CD4-positive, CD25-positive, alpha-beta regulatory T cell (primary cell): ENCODE data around the gene HMCN1. TPM values are rescaled to one million over a fixed set of nuclear protein-coding genes. Genes with fewer than 3 reads are reported as not detected.

Experiments used
- ATAC-seq, 2 donors: fragments of 150-1000 bp; cut with Tn5 transposase; one replicate each; pipeline ENCODE4 v1.10.0; 2021; ENCODE audit warnings: low read depth in 2 of 2, moderate number of reproducible peaks in 2 of 2, moderate library complexity in 1 of 2
- DNase-seq, 3 donors: peaks; one replicate each; pipeline versions ENCODE4 v3.0.0 to v3.0.0-alpha.2; 2012 to 2022; ENCODE audit warnings: mixed read lengths in 1 of 3
- H3K27ac ChIP-seq: one replicate; pipeline ENCODE4 v1.7.0; 2013; ENCODE audit warnings: mild to moderate bottlenecking, low read length; ENCODE audit not compliant: insufficient read depth, poor library complexity, severe bottlenecking
- H3K27me3 ChIP-seq: one replicate; pipeline ENCODE4 v1.7.0; 2013; ENCODE audit warnings: low read length; ENCODE audit not compliant: control insufficient read depth, insufficient read depth
- H3K36me3 ChIP-seq: one replicate; pipeline ENCODE4 v1.7.0; 2013; ENCODE audit warnings: mild to moderate bottlenecking, low read length, moderate library complexity; ENCODE audit not compliant: control insufficient read depth, insufficient read depth
- H3K4me1 ChIP-seq: 2 replicates; pipeline ENCODE4 v1.7.0; 2013; ENCODE audit warnings: mild to moderate bottlenecking, low read length; ENCODE audit not compliant: insufficient read depth, control insufficient read depth, poor library complexity, severe bottlenecking
- H3K4me3 ChIP-seq: one replicate; pipeline ENCODE4 v1.7.0; 2013; ENCODE audit warnings: low read depth, mild to moderate bottlenecking, low read length, moderate library complexity
- H3K9me3 ChIP-seq, 2 experiments: 1 replicate in 1 of 2; 2 replicates in 1 of 2; pipeline ENCODE4 v1.7.0; 2013; ENCODE audit warnings: low read length in 2 of 2, mild to moderate bottlenecking in 1 of 2, moderate library complexity in 1 of 2; ENCODE audit not compliant: control insufficient read depth in 2 of 2
- H3K27ac Mint-ChIP-seq, 3 donors: one replicate each; pipeline ENCODE4 v1.8.0; 2020 to 2022; ENCODE audit warnings: mild to moderate bottlenecking in 3 of 3, mixed read lengths in 3 of 3, moderate library complexity in 2 of 3
- H3K27me3 Mint-ChIP-seq: one replicate; pipeline ENCODE4 v1.8.0; 2022; ENCODE audit warnings: mild to moderate bottlenecking, mixed read lengths
- H3K36me3 Mint-ChIP-seq: one replicate; pipeline ENCODE4 v1.8.0; 2020; ENCODE audit warnings: mixed read lengths
- H3K4me1 Mint-ChIP-seq, 4 donors: one replicate each; pipeline ENCODE4 v1.8.0; 2020 to 2022; ENCODE audit warnings: mixed read lengths in 4 of 4, mild to moderate bottlenecking in 1 of 4
- H3K4me3 Mint-ChIP-seq, 4 donors: one replicate each; pipeline ENCODE4 v1.8.0; 2020 to 2022; ENCODE audit warnings: mild to moderate bottlenecking in 4 of 4, mixed read lengths in 4 of 4, moderate library complexity in 3 of 4
- H3K9me3 Mint-ChIP-seq, 7 donors: one replicate each; pipeline ENCODE4 v1.8.0; 2020 to 2022; ENCODE audit warnings: mixed read lengths in 7 of 7, mild to moderate bottlenecking in 3 of 7, moderate library complexity in 2 of 7
- polyA plus RNA-seq, 4 donors: library from polyadenylated mRNA; unstranded; fragments of 300-500 nt; fragmentation: Illumina TruSeq; gene quantifications; one replicate each; pipeline ENCODE4 v1.2.3, GENCODE V29; 2021
- total RNA-seq: library from RNA; stranded (reverse); gene quantifications from one replicate; pipeline ENCODE4 v1.2.3, GENCODE V29; 2022

HMCN1 gene
- total and polyA plus RNA-seq, 5 donors from 2014 or later: 0.07 to 0.81 (median 0.58) TPM; not detected in 1

DNA sequence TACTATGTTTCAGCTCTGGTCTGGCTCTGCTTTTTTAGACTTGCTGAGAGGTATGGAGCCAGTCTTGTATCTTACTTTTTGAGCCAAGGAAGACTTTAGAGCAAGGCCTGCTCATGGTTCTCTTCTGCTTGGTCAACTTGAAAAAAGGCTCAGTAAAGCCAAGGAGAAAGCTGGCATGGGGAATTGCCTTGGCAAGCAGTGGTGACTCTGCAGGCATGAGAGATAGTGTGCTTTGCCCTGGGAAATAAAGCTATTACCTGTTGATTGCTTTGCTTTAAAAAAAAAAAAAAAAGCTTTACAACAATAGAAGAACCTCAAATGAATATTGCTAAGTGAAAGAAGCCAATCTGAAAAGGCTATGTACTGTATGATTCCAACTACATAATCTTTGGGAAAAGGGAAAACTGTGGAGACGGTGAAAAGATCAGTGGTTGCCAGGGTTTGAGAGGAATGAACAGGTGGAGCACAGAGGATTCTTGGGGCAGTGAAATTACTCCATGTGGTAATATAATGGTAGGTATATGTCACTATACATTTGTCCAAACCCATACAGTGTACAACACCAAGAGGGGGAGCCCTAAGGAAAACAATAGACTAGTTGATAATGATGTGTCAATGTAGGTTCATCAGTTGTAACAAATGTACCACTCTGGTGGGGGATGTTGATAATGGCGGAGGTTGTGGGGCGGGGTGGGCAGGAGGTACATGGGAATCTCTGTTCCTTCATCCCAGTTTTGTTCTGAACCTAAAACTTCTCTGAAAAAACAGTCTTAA lies 87.6 kb downstream of the HMCN1 start:
- ATAC-seq (no peak), DNase-seq (no peak)
- Histone ChIP-seq H3K4me1 (no peaks in the 10 kb centered on the region), H3K27ac (no peak overlapping the region), H3K4me3 (no peak overlapping the region), H3K27me3 (peaks cover 2% of the 10 kb centered on the region), H3K36me3 (no peaks in the 10 kb centered on the region), H3K9me3 (no peaks in the 10 kb centered on the region)
- Mint-ChIP-seq H3K4me3 (no peak overlapping the region), H3K4me1 (no peaks in the 10 kb centered on the region), H3K36me3 (no peaks in the 10 kb centered on the region), H3K9me3 (peaks cover 0 to 2% (median 0%) of the 10 kb centered on the region in 7 donors), H3K27me3 (no peaks in the 10 kb centered on the region), H3K27ac (no peak overlapping the region)

- DNase-seq (no peak), ATAC-seq (no peak)
- Mint-ChIP-seq H3K4me1 (peaks cover 0 to under 1% (median 0%) of the 10 kb centered on the region in 4 donors), H3K27ac (no peak overlapping the region), H3K4me3 (no peak overlapping the region), H3K9me3 (peaks cover 0 to 2% (median 0%) of the 10 kb centered on the region in 7 donors), H3K36me3 (no peaks in the 10 kb centered on the region), H3K27me3 (no peaks in the 10 kb centered on the region)
- Histone ChIP-seq H3K36me3 (no peaks in the 10 kb centered on the region), H3K27me3 (peaks cover 2% of the 10 kb centered on the region), H3K27ac (no peak overlapping the region), H3K4me1 (no peaks in the 10 kb centered on the region), H3K4me3 (no peak overlapping the region), H3K9me3 (no peaks in the 10 kb centered on the region)
These were observed 89.3 kb downstream of the HMCN1 start for GRCh38 chr1:185823467-185823866.

- Mint-ChIP-seq H3K36me3 (no peaks in the 10 kb centered on the region), H3K9me3 (peaks cover 0 to 2% (median 0%) of the 10 kb centered on the region in 7 donors), H3K4me1 (peaks cover 0 to 4% (median 0%) of the 10 kb centered on the region in 4 donors), H3K4me3 (no peak overlapping the region), H3K27me3 (no peaks in the 10 kb centered on the region), H3K27ac (no peak overlapping the region)
- ATAC-seq (no peak), DNase-seq (no peak)
- no peaks in the 10 kb centered on the region for H3K4me1 ChIP-seq
- no peaks in the 10 kb centered on the region for H3K36me3 ChIP-seq
- H3K27me3 ChIP-seq: peaks cover 2% of the 10 kb centered on the region
- no peaks in the 10 kb centered on the region for H3K9me3 ChIP-seq
- no peak overlapping the region for H3K4me3 ChIP-seq
- no peak overlapping the region for H3K27ac ChIP-seq
These were observed 89.9 kb downstream of the HMCN1 start for GRCh38 chr1:185824106-185824505.

DNA sequence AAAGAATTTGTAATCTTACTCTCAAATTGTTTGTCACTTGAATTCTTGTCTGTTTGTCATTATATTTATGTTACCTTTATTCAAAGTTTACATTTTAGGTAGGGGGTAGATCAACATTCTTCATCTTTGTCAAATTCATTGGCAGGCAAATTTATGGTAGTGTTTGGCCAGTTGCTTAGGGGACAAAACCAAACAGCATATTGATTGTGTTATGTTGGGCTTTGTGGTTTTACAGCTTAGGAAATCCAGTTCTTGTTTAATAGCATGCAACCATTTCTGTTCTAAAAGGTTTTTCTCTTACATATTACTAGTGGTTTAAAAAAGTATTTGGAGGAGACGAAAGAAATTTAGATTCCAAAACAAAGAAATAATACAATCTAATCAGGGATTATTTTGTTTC lies 91.4 kb downstream of the HMCN1 start:
- H3K4me3 Mint-ChIP-seq: no peak overlapping the region

GRCh38 chr1:185834371-185834905 lies 100.2 kb downstream of the HMCN1 start:
- Histone ChIP-seq H3K36me3 (no peaks in the 10 kb centered on the region), H3K27me3 (no peaks in the 10 kb centered on the region), H3K4me3 (no peak overlapping the region), H3K4me1 (no peaks in the 10 kb centered on the region), H3K27ac (no peak overlapping the region), H3K9me3 (no peaks in the 10 kb centered on the region)
- Mint-ChIP-seq H3K36me3 (no peaks in the 10 kb centered on the region), H3K27me3 (no peaks in the 10 kb centered on the region), H3K27ac (no peak overlapping the region), H3K4me1 (no peaks in the 10 kb centered on the region), H3K9me3 (peaks cover 0 to 8% (median 0%) of the 10 kb centered on the region in 7 donors), H3K4me3 (no peak overlapping the region)
- no peak for ATAC-seq
- no peak for DNase-seq

More for the DNA sequence above, 91.4 kb downstream of the HMCN1 start:
- no peaks in the 10 kb centered on the region for H3K9me3 ChIP-seq
- Mint-ChIP-seq H3K4me1 (peaks cover 0 to 4% (median 0%) of the 10 kb centered on the region in 4 donors), H3K27me3 (no peaks in the 10 kb centered on the region), H3K27ac (no peak overlapping the region), H3K36me3 (no peaks in the 10 kb centered on the region), H3K9me3 (peaks cover 0 to 9% (median 1%) of the 10 kb centered on the region in 7 donors)
- no peaks in the 10 kb centered on the region for H3K4me1 ChIP-seq
- H3K36me3 ChIP-seq: no peaks in the 10 kb centered on the region
- no peak overlapping the region for H3K4me3 ChIP-seq
- no peak overlapping the region for H3K27ac ChIP-seq
- DNase-seq: no peak
- ATAC-seq: no peak
- peaks cover 2% of the 10 kb centered on the region for H3K27me3 ChIP-seq

- peaks cover 0 to under 1% (median 0%) of the 10 kb centered on the region in 7 donors for H3K9me3 Mint-ChIP-seq
- DNase-seq: no peak
- no peak overlapping the region for H3K4me3 Mint-ChIP-seq
- Histone ChIP-seq H3K27me3 (no peaks in the 10 kb centered on the region), H3K27ac (no peak overlapping the region), H3K4me3 (no peak overlapping the region), H3K9me3 (no peaks in the 10 kb centered on the region), H3K36me3 (no peaks in the 10 kb centered on the region), H3K4me1 (no peaks in the 10 kb centered on the region)
- no peak overlapping the region for H3K27ac Mint-ChIP-seq
- H3K27me3 Mint-ChIP-seq: no peaks in the 10 kb centered on the region
- no peaks in the 10 kb centered on the region for H3K36me3 Mint-ChIP-seq
- H3K4me1 Mint-ChIP-seq: no peaks in the 10 kb centered on the region
- no peak for ATAC-seq
These were observed 101.0 kb downstream of the HMCN1 start for GRCh38 chr1:185835191-185835590.

- H3K27me3 Mint-ChIP-seq: no peaks in the 10 kb centered on the region
- H3K4me1 Mint-ChIP-seq: no peaks in the 10 kb centered on the region
- no peak overlapping the region for H3K27ac Mint-ChIP-seq
- H3K4me3 Mint-ChIP-seq: no peak overlapping the region
- Histone ChIP-seq H3K9me3 (no peaks in the 10 kb centered on the region), H3K4me3 (no peak overlapping the region), H3K4me1 (no peaks in the 10 kb centered on the region), H3K36me3 (no peaks in the 10 kb centered on the region), H3K27ac (no peak overlapping the region), H3K27me3 (no peaks in the 10 kb centered on the region)
- no peaks in the 10 kb centered on the region for H3K36me3 Mint-ChIP-seq
- H3K9me3 Mint-ChIP-seq: no peaks in the 10 kb centered on the region
- DNase-seq (no peak), ATAC-seq (no peak)
These were observed 103.5 kb downstream of the HMCN1 start for GRCh38 chr1:185837711-185838110.

GRCh38 chr1:185838111-185838510 lies 103.9 kb downstream of the HMCN1 start:
- DNase-seq (no peak), ATAC-seq (no peak)
- H3K9me3 Mint-ChIP-seq: no peaks in the 10 kb centered on the region

More at GRCh38 chr1:185838111-185838510, 103.9 kb downstream of the HMCN1 start:
- Mint-ChIP-seq H3K4me1 (no peaks in the 10 kb centered on the region), H3K27ac (no peak overlapping the region), H3K27me3 (no peaks in the 10 kb centered on the region), H3K4me3 (no peak overlapping the region), H3K36me3 (no peaks in the 10 kb centered on the region)
- Histone ChIP-seq H3K36me3 (no peaks in the 10 kb centered on the region), H3K9me3 (no peaks in the 10 kb centered on the region), H3K27me3 (no peaks in the 10 kb centered on the region), H3K4me3 (no peak overlapping the region), H3K27ac (no peak overlapping the region), H3K4me1 (no peaks in the 10 kb centered on the region)
